NCI-H187 treated with DMSO at 0.1 percent for 48 hours (cell line): ENCODE results near the gene UBE2G1.
"Not testable (repeated sequence)": the region's sequence is repeated elsewhere in the genome, so short reads cannot be mapped to it uniquely, and the experiment has no call there.

ENCODE experiments used
- DNase-seq: peaks from one replicate; lab custom pipeline; 2025; lab: John Stamatoyannopoulos, UW

The UBE2G1 gene

DNA sequence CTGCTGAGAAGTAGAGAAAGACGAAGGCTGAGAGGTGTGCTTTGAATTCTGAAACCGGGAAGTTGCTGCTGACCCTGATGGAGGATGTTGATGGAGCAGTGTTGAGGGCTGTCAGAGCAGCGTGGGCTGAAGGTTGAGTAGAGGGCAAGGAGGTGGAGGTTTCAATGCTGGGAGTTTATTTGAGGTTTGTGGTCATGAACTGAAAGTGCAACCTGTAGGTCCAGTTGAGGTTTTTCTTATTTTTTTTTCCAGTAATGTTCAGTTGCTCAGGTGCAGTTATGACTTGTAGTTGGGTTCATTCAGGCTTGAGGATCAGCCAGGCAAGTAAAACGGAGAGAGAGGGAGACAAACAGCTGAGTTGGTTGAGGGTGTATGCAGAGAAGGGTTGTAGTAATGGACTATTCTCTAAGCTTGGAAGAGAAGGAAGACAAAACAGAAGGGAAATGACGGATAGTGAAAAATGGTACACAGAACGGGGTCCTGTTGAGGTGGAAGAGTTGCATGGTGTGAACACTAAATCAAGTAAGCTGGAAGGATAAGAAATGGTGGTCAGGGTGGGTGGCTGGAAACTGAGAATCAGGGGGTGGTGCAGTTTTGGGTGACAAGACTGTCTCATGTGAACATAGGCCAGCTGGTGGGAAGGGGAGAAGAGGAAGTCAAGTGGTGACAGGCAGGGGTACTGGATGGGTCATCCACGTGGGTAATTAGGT lies 8.7 kb upstream of the UBE2G1 start:
- no peak for DNase-seq

DNA sequence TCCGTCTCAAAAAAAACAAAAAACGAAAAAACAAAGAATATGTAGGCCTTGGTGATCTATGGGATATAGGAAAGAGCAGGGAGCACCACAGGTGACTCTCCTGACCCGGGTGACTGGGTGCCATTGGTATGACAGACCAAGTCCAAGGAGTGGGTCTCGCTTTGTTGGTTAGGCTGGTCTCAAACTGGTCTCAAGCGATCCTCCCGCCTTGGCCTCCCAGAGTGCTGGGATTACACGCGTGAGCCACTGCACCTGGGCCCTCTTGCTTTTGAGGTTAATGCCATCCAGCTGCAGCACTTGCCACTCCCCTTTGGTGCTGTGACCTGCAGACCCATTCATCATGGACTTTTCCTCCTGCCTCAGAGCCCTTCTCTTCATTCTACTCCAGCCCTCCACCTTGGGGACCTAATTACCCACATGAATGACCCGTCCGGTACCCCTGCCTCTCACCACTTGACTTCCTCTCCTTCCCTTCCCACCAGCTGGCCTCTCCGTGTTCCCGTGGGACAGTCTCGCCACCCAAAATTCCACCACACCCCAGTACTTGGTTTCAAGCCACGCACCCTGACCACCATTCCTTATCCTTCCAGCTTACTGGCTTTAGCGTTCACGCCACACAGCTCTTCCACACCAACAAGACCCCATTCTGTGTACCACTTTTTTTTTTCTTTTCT lies 3.2 kb upstream of the UBE2G1 start:
- DNase-seq: no peak

DNA sequence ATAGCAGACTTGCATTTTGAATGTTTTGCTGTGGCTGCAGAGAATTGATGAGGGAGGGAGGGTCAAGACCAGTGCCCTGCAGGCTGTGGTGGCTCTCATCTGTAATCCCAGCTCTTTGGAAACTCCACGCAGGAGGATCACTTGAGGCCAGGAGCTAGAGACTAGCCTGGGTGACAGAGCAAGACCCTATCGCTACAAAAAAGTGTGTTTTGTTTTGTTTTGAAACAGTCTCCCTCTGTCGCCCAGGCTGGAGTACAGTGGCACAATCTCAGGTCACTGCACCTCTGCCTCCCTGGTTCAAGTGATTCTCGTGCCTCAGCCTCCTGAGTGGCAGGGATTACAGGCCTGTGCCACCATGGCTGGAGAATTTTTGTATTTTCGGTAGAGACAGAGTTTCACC lies 1.9 kb upstream of the UBE2G1 start:
- DNase-seq: no peak

DNA sequence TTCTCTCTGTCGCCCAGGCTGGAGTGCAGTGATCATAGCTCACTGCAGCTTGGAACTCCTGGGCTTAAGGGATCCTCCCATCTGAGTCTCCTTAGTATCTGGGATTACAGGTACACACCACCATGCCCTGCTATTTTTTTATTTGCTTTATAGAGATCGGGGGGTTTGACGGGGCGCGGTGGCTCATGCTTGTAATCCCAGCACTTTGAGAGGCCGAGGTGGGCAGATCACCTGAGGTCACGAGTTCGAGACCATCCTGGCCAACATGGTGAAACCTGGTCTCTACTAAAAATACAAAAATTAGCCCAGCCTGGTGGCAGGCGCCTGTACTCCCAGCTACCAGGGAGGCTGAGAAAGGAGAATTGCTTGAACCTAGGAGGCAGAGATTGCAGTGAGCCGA lies 702 bp upstream of the UBE2G1 start:
- not testable (repeated sequence) for DNase-seq

DNA sequence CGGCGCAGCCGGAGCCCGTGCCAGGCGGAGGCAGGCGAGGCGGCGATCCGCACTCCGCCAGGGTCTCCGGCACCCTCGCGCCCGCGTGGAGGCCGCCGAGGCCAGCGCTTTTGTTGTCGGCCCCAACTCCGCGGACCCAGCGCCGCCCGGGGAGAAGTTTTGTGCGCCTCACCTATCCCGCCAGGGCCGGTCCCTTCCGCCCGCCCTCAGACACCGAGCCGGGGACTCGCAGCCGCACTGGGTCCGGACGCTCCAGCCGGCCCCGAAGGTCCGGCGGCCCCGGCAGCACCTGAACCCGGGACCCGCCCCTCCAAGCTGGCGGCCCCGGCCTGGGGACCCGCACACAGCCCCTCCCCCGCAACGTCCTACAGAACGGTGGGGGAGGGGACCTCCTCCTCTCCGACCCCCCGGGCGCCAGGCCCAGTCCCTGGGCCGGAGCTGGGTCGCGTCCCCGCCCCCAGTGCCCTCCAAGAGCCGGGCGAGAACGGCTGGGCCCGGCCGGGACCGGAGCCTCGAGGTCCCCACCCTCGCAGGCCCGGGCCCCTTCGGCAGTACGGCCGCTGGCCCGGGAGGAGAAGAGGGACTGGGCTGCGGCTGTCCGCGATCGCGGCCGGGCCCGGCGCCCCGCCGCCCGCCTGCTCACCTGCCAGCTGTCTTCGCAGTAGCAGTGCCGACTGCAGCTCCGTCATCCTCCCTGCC lies 698 bp downstream of the UBE2G1 start:
- DNase-seq: no peak

DNA sequence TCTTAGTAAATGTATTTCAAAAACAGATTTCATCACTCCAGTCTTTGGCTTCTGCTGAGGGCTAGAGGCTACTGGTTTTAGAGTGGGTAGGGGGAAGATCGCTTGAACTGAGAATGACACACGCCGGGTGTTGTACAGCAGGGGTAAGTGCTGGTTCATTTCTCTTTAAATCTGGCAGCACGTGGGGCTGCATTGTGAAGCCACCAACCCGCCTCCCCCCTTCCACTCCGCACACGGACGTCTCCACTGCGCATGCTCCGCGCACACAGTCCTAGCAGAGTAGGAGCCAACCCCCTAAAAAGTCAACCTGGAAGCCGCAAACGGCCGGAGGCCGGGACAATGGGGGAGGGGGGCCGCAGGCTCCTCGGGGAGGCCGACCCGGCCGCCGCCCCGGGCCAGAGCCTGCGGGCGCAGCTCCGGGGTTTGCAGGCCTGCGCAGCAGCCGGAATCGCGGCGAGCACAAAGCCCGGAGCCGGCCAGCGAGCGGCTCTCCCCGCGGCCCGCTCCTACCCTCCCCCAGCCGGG lies 1.3 kb downstream of the UBE2G1 start:
- peak; percentile 23 for DNase-seq

DNA sequence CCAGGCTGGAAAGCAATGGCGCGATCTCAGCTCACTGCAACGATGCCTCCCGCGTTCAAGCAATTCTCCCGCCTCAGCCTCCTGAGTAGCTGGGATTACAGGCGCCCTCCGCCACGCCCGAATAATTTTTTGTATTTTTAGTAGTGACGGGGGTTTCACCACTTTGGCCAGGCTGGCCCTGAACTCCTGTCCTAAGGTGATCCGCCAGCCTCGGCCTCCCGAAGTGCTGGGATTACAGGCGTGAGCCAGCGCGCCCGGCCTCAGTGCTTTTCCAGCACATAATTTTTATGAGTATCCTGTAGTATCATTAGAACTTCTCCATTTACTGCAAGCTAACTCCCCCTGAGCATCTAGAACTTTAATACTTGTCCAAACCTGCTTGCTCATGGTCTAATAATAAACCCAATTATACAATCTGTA lies 1.8 kb downstream of the UBE2G1 start:
- no peak for DNase-seq

DNA sequence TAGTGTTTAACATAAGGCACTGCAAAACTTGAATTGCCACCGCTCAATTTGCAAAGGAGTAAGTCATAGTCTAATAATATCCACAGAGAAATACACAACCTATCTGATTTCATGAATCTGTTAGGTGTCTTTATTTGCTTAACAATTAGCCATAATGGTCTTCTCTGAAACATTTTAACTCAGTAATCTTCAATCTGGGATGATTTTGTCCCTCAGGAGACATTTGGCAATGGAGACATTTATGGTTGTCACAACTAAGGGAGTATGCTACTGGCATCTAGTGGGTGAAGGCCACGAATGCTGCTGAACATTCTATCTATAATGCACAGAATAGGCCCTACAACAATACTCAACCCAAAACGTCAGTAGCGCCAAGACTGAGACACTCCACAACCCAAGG lies 4.3 kb downstream of the UBE2G1 start:
- no peak for DNase-seq

DNA sequence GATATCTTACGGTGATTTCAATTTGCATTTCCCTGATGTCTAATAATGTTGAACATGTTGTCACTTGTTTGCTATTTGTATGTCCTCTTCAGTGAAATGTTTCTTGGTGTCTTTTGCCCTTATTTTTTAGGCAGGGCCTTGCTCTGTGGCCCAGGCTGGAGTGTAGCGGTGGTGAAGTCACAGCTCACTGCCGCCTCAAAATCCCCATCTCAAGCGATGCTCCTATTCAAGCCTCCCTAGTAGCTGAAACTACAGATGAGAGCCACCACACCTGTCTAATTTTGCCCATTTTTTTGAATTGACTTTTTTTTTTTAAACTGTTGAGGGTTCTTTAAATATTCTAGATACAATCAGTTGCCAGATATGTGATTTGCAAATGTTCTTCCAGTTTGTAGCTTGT lies 8.3 kb downstream of the UBE2G1 start:
- no peak for DNase-seq

DNA sequence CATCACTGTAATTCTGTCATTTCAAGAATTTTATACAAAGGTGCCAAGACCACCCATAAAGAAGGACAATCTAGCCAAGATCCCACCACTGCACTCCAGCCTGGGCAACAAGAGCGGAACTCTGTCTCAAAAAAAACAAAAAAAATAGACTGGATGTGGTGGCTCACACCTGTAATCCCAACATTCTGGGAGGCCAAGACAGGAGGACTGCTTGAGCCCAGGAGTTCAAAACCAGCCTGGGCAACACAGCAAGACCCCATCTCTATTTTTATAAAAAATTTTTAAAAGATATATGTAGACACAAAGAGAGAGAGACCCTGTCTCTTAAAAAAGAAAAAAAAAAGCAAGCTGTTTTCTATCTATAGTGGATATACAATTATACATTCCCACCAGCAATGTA lies 8.8 kb downstream of the UBE2G1 start:
- DNase-seq: no peak

DNA sequence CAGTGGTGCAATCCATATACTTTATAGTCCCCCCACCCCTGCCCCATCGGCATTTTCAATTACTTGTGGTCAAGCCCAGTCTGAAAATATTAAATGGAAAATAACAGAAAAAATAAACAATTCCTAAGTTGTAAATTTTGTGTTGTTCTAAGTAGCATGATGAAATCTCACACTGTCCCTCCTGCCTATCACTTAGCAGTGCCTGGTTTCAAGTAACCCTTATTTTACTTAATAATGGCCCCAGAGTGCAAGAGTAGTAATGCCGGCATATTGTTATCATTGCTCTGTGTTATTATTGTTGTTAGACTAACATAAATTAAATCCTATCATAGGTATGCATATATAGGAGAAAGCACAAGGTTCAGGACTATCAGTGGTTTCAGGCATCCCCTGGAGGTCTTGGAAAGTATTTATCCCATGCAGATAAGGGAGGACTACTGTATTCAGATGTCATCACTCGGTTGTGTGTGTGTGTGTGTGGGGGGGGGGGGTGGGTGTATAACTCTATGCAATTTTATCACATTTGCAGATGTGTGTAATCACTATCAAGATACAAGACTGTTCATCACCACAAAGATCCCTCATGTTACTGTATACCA lies 9.3 kb downstream of the UBE2G1 start:
- DNase-seq: no peak

DNA sequence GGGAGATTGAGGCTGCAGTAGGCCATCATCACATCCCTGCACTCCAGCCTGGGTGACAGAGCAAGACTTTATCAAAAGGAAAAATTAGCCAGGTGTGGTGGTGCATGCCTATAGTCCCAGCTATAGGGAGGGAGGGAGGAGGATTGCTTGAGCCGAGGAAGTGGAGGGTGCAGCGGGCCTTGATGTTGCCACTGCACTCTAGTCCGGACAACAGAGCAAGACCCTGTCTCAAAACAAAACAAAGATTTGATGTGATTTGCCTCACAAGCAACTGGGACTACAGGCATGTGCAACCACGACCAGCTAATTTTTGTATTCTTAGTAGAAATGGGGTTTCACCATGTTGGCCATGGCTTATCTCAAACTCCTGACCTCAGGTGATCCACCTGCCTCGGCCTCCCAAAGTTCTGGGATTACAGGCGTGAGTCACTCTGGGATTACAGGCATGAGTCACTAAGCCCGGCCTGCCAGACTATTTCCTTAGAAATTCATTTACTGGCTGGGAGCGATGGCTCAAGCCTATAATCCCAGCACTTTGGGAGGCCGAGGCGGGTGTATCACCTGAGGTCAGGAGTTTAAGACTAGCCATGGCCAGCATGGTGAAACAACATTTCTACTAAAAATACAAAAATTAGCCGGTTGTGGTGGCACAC lies 11.5 kb downstream of the UBE2G1 start:
- DNase-seq: no peak

DNA sequence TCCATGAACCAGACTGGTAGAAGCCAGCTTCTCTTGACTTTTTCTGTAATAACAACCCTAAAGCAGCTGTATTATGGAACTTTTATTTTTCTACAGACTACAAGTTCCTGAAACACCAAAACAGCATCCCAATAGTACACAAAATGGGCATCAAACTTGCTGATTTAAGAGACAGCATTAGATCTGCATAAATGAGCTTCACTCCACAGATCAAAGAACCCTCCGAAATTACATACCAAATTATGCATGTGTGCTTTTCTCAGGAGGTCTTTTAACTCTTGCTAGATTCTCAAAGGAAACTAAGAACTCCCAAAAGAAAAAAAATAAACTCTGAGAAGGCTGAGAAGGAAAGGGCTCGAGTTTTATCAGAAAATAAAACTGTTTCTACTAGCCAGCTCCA lies 12.3 kb downstream of the UBE2G1 start:
- DNase-seq: no peak

DNA sequence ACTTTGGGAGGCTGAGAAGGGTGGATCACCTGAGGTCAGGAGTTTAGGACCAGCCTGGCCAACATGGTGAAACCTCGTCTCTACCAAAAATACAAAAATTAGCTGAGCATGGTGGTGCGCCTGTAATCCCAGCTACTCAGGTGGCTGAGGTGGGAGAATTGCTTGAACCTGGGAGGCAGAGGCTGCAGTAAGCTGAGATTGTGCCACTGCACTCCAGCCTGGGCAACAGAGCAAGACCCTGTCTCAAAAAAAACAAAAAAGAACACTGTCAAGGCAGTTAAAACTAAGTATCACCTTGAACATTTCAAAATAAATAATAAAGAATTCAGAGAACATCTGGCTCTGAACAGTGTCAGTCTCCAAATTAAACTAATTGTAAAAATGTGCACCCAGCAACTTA lies 16.3 kb downstream of the UBE2G1 start:
- DNase-seq: not testable (repeated sequence)

DNA sequence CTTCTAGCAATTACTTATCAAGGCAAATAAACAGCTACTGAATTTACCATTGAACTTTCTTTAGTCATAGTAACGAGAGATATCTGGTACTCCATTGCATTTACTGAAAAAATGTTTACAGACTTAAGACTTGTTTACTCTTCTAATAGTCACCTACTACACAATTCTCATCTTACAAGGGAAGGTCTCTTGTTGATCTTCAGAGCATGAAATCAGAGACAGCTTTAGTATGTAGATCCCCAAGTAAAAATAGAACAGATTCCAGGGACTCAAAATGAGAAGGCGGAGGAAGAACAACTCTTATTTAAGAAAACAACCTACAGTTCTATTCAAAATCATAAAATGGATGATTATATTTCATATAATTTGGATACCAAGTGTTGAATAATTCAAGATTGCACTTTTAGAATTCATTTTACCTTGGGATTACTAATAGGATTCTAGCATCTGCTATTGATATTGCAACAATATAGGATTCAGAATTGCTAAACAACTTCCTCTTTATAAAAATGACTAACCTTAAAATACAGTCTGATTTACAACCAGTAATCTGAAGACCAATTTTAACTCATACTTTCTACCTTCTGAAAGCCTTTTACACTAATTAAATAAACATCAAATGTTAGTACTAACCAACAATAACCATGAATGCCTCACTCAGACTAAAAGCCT lies 20.8 kb downstream of the UBE2G1 start:
- DNase-seq: no peak

DNA sequence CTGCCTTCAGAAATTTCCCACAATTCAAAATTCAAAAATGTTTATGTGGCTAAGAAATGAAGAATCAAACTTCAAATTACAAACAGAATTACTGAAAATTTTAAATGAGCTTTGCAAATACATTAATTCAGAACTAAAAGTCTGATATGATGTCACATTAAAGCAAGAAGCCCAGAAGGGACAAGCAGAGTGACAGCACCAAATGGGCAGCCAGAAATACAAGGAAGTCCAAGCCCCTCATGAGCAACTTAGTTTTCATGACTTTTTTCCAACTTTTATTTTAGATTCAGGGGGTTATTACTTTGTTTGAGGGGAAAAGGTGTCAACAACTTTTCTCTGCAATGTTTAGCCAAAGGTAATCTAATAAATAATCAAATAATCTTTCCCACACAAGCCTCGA lies 21.5 kb downstream of the UBE2G1 start:
- no peak for DNase-seq

DNA sequence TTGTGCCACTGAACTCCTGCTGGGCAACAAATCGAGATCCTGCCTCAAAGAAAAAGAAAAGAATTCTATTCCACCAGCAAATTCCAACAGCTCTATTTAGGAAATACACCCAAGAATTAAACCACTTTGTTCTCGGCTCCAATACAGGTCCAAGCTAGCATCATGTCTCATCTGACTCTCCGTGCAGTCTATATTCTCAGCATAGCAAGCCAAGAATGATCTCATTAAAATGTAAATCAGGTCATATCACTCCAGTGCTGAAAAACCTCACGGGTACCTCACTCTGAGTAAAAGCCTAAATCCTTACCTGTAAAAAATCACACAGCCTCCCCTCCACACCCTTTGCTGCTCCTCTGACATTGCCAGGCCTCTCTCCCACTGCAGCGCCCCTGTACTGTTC lies 23.9 kb downstream of the UBE2G1 start:
- DNase-seq: no peak

DNA sequence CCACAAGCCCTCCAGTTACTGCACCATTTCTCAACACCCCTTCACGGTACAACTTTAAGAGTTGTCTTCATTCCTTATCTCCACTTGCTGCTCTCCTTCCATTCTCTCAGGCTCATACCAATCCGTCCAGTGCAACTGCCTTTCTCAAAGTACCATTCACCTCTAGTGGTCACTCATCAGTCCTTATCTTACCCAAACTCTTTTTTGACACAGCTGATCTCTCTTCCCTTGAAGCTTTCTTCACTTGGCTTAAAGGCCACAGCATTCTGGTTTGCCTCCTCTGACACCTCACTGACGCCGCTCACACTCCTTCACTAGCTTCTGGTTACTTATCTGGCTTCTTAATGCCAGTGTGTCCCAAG lies 24.9 kb downstream of the UBE2G1 start:
- no peak for DNase-seq

DNA sequence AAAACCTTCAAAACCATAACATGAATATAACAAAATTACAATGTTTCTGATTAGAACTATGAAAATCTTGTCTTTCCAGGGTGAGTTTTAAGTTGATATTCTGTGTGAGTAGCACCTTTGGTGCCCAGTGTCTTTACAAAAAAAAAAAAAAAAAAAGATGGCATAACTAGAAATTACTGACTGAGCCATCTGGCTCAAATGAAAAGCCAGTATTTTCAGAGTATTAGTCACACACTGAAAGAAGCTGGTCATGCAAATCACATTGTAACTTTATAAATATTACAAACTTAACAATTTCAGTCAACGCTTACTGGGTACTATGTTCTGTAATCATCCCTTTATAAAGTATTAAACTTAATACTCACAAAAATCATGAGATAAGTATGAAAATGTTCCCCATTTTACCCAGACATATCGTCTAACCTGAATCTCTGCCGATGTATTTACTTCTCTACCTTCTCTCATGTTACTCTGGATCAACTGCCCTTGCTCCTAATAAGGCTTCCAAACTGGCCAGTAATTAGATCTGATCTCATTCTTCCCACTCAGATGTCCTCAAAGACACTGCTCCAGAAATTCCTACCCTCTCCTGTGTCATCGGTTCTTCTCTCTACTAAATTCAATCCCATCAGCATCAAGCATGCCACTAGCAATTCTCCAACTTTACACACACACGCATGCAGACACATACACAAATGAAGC lies 25.4 kb downstream of the UBE2G1 start:
- DNase-seq: no peak

DNA sequence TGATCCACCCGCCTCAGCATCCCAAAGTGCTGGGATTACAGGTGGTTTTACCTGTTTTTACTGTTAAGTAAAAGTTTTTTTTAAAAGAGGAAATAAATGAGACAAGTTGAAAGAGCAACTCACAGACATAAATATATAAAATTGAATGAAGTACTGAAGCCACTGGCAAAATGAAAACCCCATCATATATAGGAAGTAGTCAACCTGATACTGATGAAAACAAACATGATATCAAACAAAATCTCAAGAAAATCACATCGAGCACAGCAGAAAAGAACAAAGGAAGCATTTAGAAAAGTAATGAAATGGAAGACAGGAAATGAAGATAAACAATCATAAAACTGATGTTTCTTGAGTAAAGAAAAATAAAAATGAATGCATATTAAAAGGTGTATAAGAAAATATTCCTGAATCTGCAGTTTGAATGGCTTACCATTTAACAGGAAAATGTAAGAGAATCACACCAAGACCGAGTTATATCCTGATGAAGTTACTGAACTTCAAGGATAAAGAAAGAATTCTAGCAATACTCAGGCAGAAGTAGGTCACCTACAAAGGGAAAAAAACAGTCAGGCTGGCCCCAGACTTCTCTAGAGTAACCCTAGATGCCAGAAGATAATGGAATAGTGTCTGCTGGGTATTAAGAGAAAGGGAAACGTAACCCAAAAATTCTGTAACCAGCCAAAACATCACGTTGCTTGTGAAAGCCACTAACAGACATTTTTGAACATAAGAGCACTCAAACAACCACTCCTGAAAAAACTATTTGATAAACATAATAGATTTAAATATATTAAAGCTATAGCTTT lies 31.5 kb downstream of the UBE2G1 start:
- no peak for DNase-seq
